ENCODE results near the gene LRBA.
"Not testable (repeated sequence)": the region's sequence is repeated elsewhere in the genome, so short reads cannot be mapped to it uniquely, and the experiment has no call there.

Gene LRBA

GRCh38 chr4:150949342-150949741 is 65.7 kb downstream of the LRBA start:
- Mint-ChIP-seq H3K9me3 (ENCODE audit: low read depth) (no peaks in the 10 kb centered on the region), H3K36me3 (peaks cover 11% of the 10 kb centered on the region), H3K4me3 (no peak overlapping the region), H3K27me3 (no peaks in the 10 kb centered on the region), H3K27ac (no peak overlapping the region), H3K4me1 (ENCODE audit: low read depth) (peaks cover 61% of the 10 kb centered on the region)

DNA sequence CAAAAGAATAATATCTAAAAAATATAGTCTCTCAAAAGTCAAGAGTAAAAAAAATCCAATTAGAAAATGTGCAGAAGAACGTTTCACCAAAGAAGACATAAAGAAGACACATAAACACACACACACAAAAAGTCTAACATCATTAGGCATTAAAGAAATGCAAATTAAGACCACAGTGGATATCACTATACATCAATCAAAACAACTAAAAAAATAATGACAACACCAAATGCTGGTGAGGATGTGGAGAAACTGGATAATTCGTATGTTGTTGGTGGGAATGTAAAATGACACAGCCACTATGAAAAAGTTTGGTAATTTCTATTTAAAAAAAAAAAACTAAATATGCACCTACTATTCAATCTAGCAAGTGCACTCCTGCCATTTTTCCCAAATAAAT is 66.4 kb downstream of the LRBA start:
- Mint-ChIP-seq H3K36me3 (peaks cover 11% of the 10 kb centered on the region), H3K27ac (no peak overlapping the region), H3K27me3 (no peaks in the 10 kb centered on the region), H3K4me3 (no peak overlapping the region), H3K9me3 (ENCODE audit: low read depth) (no peaks in the 10 kb centered on the region), H3K4me1 (ENCODE audit: low read depth) (peaks cover 64% of the 10 kb centered on the region)

- H3K27ac Mint-ChIP-seq, result no peak overlapping the region
- H3K27me3 Mint-ChIP-seq, result no peaks in the 10 kb centered on the region
- H3K36me3 Mint-ChIP-seq, result peaks cover 11% of the 10 kb centered on the region
- H3K9me3 Mint-ChIP-seq (ENCODE audit: low read depth), result no peaks in the 10 kb centered on the region
- H3K4me3 Mint-ChIP-seq, result no peak overlapping the region
- H3K4me1 Mint-ChIP-seq (ENCODE audit: low read depth), result peaks cover 67% of the 10 kb centered on the region
Measured at GRCh38 chr4:150948074-150948473, 67.0 kb downstream of the LRBA start.

- Mint-ChIP-seq H3K36me3 (peaks cover 6% of the 10 kb centered on the region), H3K9me3 (ENCODE audit: low read depth) (no peaks in the 10 kb centered on the region), H3K4me1 (ENCODE audit: low read depth) (peaks cover 57% of the 10 kb centered on the region), H3K27me3 (no peaks in the 10 kb centered on the region), H3K27ac (no peak overlapping the region), H3K4me3 (no peak overlapping the region)
Measured at GRCh38 chr4:150944660-150945059, 70.4 kb downstream of the LRBA start.

GRCh38 chr4:150943818-150944217 is 71.3 kb downstream of the LRBA start:
- Mint-ChIP-seq H3K27ac (peak overlapping the region; percentile 50), H3K36me3 (peaks cover 6% of the 10 kb centered on the region), H3K4me3 (no peak overlapping the region), H3K4me1 (ENCODE audit: low read depth) (peaks cover 58% of the 10 kb centered on the region), H3K27me3 (no peaks in the 10 kb centered on the region), H3K9me3 (ENCODE audit: low read depth) (no peaks in the 10 kb centered on the region)

- Mint-ChIP-seq H3K4me1 (ENCODE audit: low read depth) (peaks cover 62% of the 10 kb centered on the region), H3K36me3 (peaks cover 6% of the 10 kb centered on the region), H3K9me3 (ENCODE audit: low read depth) (no peaks in the 10 kb centered on the region), H3K27me3 (no peaks in the 10 kb centered on the region), H3K27ac (no peak overlapping the region), H3K4me3 (no peak overlapping the region)
Measured at GRCh38 chr4:150943126-150943525, 72.0 kb downstream of the LRBA start.

- H3K4me1 Mint-ChIP-seq (ENCODE audit: low read depth), result peaks cover 60% of the 10 kb centered on the region
Measured at GRCh38 chr4:150942539-150942938, 72.5 kb downstream of the LRBA start.

DNA sequence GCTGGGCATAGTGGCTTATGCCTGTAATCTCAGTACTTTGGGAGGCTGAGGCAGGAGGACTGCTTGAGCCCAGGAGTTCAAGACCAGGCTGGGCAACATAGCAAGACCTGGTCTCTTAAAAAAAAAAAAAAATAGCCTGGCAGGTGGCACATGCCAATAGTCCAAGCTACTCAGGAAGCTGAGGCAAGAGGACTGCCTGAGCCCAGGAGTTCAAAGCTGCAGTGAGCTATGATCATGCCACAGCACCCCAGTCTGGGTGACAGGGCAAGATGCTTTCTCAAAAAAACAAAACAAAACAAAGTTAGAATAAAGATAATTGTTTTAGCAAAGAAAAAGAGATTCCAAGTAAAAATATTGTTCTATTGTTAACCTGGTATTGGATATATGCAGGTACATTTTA is 75.0 kb downstream of the LRBA start:
- Mint-ChIP-seq H3K27me3 (no peaks in the 10 kb centered on the region), H3K9me3 (ENCODE audit: low read depth) (no peaks in the 10 kb centered on the region), H3K4me1 (ENCODE audit: low read depth) (peaks cover 62% of the 10 kb centered on the region), H3K4me3 (no peak overlapping the region), H3K27ac (no peak overlapping the region), H3K36me3 (peaks cover 6% of the 10 kb centered on the region)

More at GRCh38 chr4:150942539-150942938, 72.5 kb downstream of the LRBA start:
- Mint-ChIP-seq H3K27ac (peak overlapping the region; percentile 5), H3K27me3 (no peaks in the 10 kb centered on the region), H3K9me3 (ENCODE audit: low read depth) (no peaks in the 10 kb centered on the region), H3K36me3 (peaks cover 6% of the 10 kb centered on the region), H3K4me3 (no peak overlapping the region)

DNA sequence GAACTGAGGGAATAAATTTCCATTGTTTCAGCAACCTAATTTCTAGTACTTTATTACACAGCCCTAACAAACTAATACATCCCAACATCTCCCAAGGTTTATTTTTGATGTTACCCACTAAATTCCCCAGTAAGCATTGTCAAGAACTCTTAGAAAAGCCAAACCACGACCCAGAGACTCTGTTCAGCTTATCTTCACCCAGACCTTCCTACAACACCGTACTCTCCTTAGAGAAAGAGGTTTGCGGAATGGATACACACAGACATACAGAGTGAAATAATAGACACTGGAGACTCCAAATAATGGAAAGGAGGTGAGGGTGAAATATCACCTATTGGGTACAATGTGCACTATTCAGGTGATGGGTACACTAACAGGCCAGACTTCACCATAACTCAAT is 75.6 kb downstream of the LRBA start:
- peaks cover 58% of the 10 kb centered on the region for H3K4me1 Mint-ChIP-seq (ENCODE audit: low read depth)
- H3K27ac Mint-ChIP-seq, result no peak overlapping the region
- no peaks in the 10 kb centered on the region for H3K27me3 Mint-ChIP-seq
- H3K4me3 Mint-ChIP-seq, result no peak overlapping the region
- H3K9me3 Mint-ChIP-seq (ENCODE audit: low read depth), result no peaks in the 10 kb centered on the region
- H3K36me3 Mint-ChIP-seq, result peaks cover 4% of the 10 kb centered on the region

GRCh38 chr4:150938873-150939499 is 76.1 kb downstream of the LRBA start:
- Mint-ChIP-seq H3K4me3 (no peak overlapping the region), H3K27ac (no peak overlapping the region), H3K27me3 (no peaks in the 10 kb centered on the region), H3K9me3 (ENCODE audit: low read depth) (no peaks in the 10 kb centered on the region), H3K36me3 (peaks cover 4% of the 10 kb centered on the region), H3K4me1 (ENCODE audit: low read depth) (peaks cover 58% of the 10 kb centered on the region)

DNA sequence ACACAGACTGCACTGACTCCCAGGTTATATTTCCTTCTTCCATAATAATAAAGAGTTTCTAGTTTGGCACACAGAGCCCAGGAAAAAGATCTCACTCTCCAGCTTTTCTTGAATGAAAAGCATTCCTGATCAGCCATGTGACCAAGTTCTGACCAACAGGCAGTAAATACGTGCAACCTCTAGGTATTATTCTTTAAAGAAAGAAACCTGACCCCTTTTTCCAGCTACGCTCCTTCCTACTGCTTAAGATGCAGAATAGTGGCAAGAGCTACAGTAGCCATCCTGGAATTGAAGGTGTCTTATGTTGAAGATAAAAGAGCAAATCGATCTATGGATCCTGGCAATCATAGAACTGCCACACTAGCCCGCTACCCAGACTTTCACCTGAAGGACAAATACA is 76.7 kb downstream of the LRBA start:
- peaks cover 5% of the 10 kb centered on the region for H3K36me3 Mint-ChIP-seq
- H3K4me3 Mint-ChIP-seq, result no peak overlapping the region
- H3K27ac Mint-ChIP-seq, result no peak overlapping the region
- no peaks in the 10 kb centered on the region for H3K9me3 Mint-ChIP-seq (ENCODE audit: low read depth)
- H3K27me3 Mint-ChIP-seq, result no peaks in the 10 kb centered on the region
- peaks cover 52% of the 10 kb centered on the region for H3K4me1 Mint-ChIP-seq (ENCODE audit: low read depth)

DNA sequence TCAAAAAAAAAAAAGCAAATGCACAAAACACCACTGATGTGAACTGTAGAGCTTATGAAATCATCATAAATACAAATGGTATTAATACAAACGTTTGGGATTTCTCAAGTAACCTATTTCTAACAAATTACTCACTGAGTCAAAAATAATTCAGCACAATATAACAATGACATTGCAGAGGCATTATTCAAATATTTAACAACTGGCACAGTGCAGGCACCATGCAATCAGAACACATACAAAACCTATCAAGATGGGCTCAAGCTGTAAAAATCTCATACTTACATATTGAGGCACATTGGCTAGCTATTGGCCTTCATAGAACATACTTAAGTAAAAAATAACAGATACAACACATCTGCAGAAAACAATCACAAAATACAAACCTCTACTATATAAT is 81.1 kb downstream of the LRBA start:
- H3K27ac Mint-ChIP-seq, result no peak overlapping the region
- H3K27me3 Mint-ChIP-seq, result no peaks in the 10 kb centered on the region

DNA sequence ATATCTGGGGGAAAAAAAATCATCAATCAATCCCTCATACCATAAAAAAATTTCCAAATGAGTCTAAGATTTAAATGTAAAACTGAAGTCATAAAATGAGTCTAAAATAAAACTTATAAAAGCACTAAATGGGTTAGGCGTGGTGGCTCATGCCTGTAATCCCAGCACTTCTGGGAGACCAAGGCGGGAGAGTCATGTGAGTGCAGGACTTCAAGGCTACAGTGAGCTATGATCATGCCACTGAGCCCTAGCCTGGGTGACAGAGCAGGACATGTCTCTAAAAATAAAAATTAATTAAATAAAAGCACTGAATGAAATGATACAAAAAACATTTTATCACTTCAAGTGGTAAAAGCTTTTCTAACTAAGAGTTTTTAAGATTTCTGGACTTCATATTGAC is 83.3 kb downstream of the LRBA start:
- Mint-ChIP-seq H3K9me3 (ENCODE audit: low read depth) (no peaks in the 10 kb centered on the region), H3K4me1 (ENCODE audit: low read depth) (peaks cover 7% of the 10 kb centered on the region), H3K27ac (no peak overlapping the region), H3K36me3 (peaks cover 5% of the 10 kb centered on the region), H3K27me3 (no peaks in the 10 kb centered on the region), H3K4me3 (no peak overlapping the region)

More for the DNA sequence above, 81.1 kb downstream of the LRBA start:
- Mint-ChIP-seq H3K36me3 (peaks cover 3% of the 10 kb centered on the region), H3K4me3 (no peak overlapping the region), H3K4me1 (ENCODE audit: low read depth) (peaks cover 26% of the 10 kb centered on the region), H3K9me3 (ENCODE audit: low read depth) (no peaks in the 10 kb centered on the region)

DNA sequence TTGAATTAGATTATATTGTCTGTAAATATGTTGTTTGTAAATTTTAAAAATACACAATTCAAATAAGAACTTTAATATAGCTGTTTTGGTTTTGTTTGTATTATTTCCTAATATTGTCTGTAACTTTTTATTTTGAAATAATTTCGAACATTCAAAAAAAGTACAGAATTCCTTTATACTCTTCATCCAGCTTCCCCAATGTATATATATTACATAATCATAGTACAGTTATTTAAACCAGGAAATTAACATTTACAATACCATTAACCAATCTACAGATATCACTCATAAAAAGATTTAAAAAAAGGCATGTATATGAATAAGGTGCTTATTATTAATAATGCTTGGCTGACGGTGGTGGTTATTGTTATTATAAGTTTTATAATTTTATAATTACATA is 84.1 kb downstream of the LRBA start:
- H3K4me3 Mint-ChIP-seq, result no peak overlapping the region
- peaks cover 11% of the 10 kb centered on the region for H3K36me3 Mint-ChIP-seq
- no peaks in the 10 kb centered on the region for H3K9me3 Mint-ChIP-seq (ENCODE audit: low read depth)
- H3K27me3 Mint-ChIP-seq, result no peaks in the 10 kb centered on the region
- peaks cover 3% of the 10 kb centered on the region for H3K4me1 Mint-ChIP-seq (ENCODE audit: low read depth)
- H3K27ac Mint-ChIP-seq, result no peak overlapping the region

- no peaks in the 10 kb centered on the region for H3K9me3 Mint-ChIP-seq (ENCODE audit: low read depth)
- H3K4me1 Mint-ChIP-seq (ENCODE audit: low read depth), result peaks cover 3% of the 10 kb centered on the region
- no peak overlapping the region for H3K27ac Mint-ChIP-seq
- no peaks in the 10 kb centered on the region for H3K27me3 Mint-ChIP-seq
- peaks cover 28% of the 10 kb centered on the region for H3K36me3 Mint-ChIP-seq
- H3K4me3 Mint-ChIP-seq, result no peak overlapping the region
Measured at GRCh38 chr4:150923945-150924344, 91.1 kb downstream of the LRBA start.

DNA sequence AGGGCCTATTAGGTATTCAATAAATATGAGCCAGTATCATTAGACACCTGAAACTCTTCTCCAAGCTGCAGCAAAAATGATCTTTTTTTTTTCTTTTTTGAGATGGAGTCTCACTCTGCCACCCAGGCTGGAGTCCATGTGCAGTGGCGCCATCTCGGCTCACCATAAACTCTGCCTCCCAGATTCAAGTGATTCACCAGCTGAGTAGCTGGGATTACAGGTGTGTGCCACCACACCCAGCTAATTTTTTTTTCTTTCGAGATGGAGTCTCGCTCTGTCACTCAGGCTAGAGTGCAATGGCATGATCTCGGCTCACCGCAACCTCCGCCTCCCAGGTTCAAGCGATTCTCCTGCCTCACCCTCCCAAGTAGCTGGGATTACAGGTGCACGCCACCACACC is 93.6 kb downstream of the LRBA start:
- not testable (repeated sequence) for H3K27me3 Mint-ChIP-seq; H3K4me1 Mint-ChIP-seq (ENCODE audit: low read depth); H3K4me3 Mint-ChIP-seq; H3K27ac Mint-ChIP-seq; H3K9me3 Mint-ChIP-seq (ENCODE audit: low read depth)
- peaks cover 26% of the 10 kb centered on the region for H3K36me3 Mint-ChIP-seq

Data from activated naive CD8-positive, alpha-beta T cell (primary cell).